C4-2B (cell line): Measurements from ENCODE around the gene IRF8.

Experiments
- ZFX ChIP-seq: fragments of 450-650 bp; IDR thresholded peaks from 2 replicates; pipeline ENCODE4 v1.6.1; 2017
- TF ChIP-seq, protein P1 (sequence below): fragments of 450-650 bp; conservative IDR thresholded peaks from 2 replicates; pipeline ENCODE4 v1.5.1; 2017; ENCODE audit warnings: mild to moderate bottlenecking

DNA sequence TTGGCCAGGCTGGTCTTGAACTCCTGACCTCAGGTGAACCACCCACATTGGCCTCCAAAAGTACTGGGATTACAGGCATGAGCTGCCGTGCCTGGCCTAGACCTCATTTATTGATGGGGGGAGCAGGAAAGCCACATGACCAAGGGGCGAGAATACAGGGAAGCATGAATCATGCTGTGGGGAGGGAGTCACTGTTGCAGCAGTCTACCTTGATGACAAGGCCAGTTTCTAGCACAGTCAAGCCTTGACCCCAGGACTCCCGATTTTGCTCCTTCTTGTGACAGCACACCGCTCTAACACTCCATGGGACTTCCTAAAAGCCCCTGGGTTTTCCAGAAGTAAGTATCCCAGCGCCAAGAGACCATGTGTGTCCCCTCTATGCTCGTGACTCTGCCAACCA lies 42.9 kb upstream of the IRF8 start:
- TF ChIP-seq, protein P1, sequence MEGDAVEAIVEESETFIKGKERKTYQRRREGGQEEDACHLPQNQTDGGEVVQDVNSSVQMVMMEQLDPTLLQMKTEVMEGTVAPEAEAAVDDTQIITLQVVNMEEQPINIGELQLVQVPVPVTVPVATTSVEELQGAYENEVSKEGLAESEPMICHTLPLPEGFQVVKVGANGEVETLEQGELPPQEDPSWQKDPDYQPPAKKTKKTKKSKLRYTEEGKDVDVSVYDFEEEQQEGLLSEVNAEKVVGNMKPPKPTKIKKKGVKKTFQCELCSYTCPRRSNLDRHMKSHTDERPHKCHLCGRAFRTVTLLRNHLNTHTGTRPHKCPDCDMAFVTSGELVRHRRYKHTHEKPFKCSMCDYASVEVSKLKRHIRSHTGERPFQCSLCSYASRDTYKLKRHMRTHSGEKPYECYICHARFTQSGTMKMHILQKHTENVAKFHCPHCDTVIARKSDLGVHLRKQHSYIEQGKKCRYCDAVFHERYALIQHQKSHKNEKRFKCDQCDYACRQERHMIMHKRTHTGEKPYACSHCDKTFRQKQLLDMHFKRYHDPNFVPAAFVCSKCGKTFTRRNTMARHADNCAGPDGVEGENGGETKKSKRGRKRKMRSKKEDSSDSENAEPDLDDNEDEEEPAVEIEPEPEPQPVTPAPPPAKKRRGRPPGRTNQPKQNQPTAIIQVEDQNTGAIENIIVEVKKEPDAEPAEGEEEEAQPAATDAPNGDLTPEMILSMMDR = no peak
- no peak for TF ChIP-seq ZFX
